SH-SY5Y (cell line): Measurements from ENCODE around the gene MOV10L1.

Experiments used
- GATA2 ChIP-seq: IDR thresholded peaks from 2 replicates; pipeline ENCODE4 v1.6.1; 2011; ENCODE audit warnings: mild to moderate bottlenecking, low read depth, low read length
- GATA3 ChIP-seq: IDR thresholded peaks from 2 replicates; pipeline ENCODE4 v1.6.1; 2011; ENCODE audit warnings: low read depth, mild to moderate bottlenecking, low read length, moderate library complexity

MOV10L1 gene

DNA sequence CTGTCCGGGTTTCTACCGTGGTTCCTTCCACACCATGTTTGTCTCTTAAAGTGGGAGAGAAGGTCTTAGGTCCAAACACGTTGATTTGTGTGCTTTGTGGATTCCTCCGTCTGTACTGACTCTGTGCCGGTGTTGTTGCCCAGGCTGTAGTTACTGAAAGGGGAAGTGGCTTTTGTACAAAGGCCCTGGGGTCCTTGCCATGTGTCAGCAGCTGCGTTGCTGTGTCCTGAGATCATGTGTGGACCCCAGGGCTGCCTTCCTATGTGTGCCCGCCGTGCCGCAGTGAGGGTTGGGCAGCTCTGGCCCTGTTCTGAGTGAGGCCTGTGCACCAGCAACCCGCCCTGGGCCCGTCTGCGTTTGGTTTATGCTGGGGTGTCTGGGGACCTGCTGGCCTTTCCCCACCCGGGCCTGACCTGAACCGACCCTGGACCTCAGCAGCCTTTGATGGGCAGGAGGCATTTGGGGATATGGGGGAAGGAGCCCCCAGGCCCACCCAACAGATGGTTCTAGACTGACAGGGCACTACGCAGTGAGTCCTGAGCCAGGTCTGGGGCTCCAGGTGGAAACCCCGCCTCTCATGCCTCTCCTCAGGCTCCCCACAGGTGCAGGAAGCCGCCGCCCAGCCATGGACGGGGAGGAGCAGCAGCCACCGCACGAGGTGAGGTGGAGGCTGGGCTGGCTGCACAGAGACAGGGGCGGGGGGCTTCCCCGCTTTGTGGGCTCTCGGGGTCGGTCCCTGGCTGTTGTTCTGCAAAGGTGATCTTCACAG, 102.8 kb downstream of the MOV10L1 start:
- no peak for TF ChIP-seq GATA2
- no peak for TF ChIP-seq GATA3

DNA sequence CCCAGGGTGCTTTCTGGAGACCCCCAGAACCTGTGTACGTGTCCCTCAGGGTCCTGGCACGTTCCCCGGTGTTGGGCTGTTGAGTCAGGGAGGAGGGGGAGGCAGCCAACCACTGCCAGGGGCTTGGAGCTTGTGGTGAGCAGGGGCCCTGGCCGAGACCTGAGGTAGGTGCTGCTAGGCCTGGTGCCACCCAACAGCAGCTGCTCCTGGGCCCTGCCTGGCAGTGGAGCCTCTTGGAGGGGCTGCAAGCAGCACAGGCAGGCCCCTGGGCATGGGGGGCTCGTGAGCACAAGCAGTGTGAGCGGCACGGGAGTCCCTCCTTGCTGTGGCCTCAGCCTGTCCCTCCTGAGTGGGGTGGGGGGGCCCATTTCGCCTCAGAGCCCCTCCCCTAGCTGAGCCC, 103.8 kb downstream of the MOV10L1 start:
- TF ChIP-seq GATA2 (no peak), GATA3 (no peak)

DNA sequence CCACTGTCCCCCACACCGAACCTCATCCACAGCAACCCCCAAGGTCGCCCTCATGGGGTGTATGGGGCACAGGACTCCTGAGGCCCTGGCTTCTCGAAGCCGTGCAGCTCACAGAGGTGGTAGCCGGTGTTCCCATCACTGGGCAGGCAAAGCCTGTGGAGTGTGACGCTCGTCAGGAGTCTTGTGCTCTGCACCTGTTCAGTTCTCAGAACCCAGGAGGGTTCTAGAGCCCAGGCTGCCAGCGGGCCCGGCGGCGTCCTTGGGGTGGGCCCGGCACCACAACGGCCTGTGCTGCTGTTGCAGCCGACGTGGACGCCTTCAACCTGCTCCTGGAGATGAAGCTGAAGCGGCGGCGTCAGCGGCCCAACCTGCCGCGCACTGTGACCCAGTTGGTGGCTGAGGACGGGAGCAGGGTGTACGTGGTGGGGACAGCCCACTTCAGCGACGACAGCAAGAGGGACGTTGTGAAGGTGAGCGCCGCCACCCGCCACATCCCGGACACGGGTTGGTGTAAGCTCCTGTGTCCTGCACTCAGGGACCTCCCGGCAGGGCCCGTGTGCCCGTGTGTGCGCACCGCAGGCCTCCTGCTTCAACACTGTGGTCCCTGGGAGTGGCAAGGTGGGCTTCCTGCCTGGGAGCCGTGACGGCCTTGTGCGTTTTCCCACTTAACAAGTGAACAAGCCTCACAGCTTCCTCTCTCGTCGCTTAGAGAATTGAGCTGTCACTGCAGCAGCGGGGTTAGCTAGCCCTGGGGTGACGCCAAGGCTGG, 104.4 kb downstream of the MOV10L1 start:
- no peak for TF ChIP-seq GATA2
- TF ChIP-seq GATA3, result no peak

DNA sequence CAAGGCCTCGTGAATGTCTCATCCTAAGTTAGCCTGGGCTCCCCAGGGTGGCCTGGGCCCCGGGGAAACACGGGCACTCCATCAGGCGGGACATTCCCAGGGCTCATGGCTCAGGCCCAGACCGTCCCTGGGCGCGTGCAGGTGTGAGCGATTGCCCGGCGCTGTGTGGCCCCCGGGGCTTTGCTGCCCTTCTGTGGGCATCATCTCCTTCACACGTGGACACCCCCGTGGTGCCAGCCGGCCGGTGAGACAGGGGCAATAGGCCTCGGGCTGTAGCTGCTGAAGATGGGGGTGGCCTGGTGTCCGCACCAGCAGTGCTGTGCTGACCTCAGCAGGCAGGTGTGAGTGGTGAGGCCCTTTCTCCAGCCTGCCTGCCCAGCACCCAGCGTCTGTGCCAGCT, 106.5 kb downstream of the MOV10L1 start:
- TF ChIP-seq GATA3, result no peak
- TF ChIP-seq GATA2, result no peak

DNA sequence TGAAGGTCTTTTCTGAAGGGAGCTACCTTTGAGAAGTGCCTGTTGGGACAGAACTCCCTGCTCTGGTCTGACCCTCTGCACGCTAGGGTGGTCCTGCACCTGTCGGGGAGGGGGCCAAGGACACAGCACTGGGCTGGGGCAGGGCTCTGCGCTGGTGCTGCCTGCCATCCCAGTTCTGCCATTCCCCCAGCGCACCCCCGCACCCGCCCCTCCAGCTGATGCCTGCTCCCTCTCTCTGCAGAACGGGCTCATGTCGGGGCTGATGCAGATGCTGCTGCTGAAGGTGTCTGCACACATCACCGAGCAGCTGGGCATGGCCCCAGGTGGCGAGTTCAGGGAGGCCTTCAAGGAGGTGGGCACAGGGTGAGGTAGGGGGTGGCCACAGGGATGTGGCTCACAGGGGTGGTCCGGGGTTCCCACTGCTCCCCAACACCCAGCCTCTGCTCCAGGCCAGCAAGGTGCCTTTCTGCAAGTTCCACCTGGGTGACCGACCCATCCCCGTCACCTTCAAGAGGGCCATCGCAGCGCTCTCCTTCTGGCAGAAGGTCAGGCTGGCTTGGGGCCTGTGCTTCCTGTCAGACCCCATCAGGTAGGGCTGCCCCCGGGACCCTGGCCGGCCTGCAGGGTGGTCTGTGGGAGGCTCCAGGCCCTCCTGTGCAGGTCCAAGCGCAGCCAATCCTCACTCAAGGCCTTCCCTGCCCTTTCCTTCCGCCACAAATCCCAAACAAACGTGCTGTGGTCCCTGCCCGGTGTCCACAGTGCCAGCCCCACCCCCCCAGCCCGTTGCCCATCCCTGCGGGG, 107.4 kb downstream of the MOV10L1 start:
- TF ChIP-seq GATA2 (no peak), GATA3 (no peak)

DNA sequence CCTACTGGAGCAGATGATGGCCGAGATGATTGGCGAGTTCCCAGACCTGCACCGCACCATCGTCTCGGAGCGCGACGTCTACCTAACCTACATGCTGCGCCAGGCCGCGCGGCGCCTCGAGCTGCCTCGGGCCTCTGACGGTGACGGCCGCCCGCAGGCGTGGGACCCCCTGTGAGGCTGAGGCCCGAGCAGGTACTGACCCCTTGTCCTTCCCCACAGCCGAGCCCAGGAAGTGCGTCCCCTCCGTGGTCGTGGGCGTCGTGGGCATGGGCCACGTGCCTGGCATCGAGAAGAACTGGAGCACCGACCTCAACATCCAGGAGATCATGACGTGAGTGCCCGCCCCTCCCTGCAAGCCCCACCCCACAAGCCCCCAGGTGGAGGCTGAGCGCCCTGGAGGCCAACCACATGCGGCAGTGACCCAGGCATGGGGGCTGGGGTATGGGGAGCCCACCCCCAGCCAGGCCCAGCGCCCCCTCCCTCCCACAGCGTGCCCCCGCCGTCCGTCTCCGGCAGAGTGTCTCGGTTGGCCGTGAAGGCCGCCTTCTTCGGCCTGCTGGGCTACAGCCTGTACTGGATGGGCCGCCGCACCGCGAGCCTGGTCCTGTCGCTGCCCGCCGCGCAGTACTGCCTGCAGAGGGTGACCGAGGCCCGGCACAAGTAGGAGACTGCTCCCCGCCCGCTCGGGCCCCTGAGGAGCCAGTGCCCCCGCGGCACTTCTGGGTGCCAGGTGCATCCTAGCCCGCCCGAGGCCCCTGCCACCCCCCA, 108.2 kb downstream of the MOV10L1 start:
- TF ChIP-seq GATA3, result no peak
- TF ChIP-seq GATA2, result no peak

DNA sequence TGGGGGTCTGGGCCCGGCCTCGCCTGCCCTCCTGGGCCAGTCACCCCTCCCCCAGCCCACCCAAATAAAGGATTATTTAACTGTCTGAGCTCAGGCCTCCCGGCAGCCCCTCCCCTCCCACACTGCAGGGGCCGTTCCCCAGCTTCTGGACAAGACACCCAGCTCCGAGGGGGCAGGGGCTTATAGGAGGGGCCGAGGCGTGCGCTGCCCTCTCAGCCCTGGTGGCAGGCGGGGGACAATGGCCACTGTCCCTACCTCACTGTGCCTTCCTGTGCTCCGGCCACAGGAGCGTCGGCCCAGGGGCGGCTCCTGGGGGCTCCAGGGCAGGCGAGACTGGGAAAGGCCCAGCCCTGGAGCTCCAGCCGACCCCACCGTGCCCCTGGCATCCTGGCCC, 108.8 kb downstream of the MOV10L1 start:
- no peak for TF ChIP-seq GATA3
- no peak for TF ChIP-seq GATA2

DNA sequence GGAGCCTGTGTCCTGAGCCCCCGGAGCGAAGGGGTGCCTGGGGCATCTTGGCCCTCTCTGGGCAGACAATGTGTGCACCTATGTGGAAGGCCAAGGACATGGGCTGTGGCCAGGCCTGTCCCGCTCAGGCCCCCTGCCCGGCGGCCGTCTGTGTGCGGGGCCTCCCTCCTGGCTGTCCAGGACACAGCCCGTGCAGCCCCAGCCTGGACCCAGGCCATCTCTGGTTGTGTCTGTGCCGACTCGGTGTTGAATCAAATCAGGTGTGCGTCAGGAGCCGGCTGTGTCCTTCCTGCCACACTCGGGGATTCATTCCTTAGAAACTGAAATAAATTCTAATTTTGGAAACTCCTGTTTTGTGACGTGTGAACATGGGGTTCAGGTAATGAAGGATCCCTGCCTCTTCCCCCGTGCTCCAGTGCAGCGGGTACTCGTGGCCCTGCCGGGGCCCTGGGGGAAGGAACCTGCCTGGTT, 109.5 kb downstream of the MOV10L1 start:
- TF ChIP-seq GATA3 (no peak), GATA2 (no peak)

DNA sequence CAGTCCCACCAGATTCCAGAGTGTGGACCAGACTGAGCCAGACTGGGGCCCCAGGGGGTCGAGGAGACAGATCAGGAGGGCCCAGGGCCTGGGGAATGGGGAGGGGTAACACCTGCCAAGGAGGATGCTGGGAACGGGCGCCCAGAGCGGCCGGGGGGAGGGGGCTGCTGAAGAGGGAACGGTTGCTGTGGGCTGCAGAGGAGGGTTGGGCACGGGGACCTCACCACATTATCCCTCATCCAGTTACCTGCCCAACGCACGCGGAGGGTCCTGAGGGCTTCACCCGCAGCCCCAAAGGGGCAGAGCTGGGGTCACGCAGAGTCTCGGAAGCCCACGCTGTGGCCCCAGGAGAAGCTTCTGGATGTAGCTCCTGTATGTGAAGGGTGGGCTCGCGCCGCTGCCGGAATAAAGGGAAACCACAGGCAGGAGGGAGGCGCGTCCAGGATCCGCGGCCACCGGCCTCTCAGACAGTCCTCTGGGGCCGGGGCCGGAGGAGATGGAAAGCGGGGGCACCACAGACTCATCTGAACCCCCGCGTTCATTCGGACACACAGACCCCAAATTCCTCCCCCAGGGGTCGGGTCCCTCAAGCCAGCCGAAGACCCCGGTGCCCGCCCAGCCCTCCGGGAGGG, 110.1 kb downstream of the MOV10L1 start:
- TF ChIP-seq GATA2, result no peak

DNA sequence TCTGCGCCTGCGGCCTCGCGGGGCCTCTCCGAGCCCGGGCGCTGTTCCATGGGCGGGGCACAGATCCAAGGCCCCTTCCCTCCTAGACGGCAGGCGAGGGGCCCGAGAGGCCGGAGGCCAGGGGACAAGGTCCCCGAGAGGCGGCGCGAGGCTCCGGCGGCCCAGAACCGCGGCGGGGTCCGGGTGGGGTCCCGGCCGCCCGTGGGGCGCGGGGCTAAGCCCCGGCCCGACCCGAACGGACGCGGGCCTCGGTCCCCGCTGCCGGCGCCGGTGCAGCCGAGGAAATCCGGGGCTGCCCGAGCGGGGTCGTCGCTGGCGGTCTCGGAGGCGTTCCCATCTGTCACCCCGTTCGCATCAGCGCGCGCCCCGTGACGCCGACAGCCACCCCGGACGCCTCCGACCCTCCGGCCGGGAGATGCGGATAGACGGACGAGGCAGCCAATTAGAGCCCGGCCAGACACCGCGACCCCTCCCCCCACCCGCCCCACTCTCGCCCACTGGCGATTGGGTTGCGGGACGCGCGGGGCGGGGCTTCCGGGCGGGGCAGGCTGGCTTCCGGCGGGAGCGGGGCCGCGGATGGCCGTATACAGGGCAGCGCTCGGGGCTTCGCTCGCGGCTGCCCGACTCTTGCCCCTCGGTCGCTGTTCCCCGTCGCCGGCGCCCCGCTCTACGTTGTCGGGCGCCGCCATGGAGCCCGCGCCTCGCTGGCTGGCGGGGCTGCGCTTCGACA, 110.8 kb downstream of the MOV10L1 start, which contains the start of gene SELENOO:
TSS of gene SELENOO (plus strand) at position 551 of the 730 bp plus-strand sequence. CDS start at position 577, 26 bp downstream.
- TF ChIP-seq GATA3, result no peak
- TF ChIP-seq GATA2, result no peak

DNA sequence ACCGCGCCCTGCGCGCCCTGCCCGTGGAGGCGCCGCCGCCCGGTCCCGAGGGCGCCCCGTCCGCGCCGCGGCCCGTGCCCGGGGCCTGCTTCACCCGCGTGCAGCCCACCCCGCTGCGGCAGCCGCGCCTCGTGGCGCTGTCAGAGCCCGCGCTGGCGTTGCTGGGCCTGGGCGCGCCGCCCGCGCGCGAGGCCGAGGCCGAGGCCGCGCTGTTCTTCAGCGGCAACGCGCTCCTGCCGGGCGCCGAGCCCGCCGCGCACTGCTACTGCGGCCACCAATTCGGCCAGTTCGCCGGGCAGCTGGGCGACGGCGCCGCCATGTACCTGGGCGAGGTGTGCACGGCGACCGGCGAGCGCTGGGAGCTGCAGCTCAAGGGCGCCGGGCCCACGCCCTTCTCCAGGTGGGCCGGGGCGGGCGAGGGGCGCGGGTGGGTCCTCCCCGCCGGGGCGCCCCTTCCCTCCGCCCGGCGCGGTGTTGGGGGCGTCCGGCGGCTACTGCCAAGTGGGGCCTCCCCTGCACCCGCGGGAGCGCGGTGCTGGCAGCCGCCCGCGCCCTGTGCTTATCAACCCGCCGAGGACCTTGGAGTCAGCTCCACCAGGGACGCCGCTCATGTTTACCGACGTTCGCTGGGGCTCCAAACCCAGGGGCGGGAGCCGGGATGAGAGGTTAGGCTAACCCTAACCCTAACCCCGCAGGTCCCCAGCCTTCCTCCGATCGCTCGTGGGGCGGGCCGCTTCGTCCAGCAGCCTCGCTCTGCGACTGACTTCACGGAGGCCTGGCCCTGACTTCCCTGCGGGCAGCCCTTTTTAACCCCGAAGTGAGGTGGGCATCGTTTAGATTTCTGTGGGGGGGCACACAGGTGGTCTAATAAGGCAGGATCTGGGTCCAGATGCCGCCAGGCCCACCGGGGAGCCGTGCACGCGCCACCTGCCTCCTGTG, 111.7 kb downstream of the MOV10L1 start:
- TF ChIP-seq GATA2 (no peak), GATA3 (no peak)
